Duodenal mucosa (tissue), 2 donors: Measurements from ENCODE around the gene CDC123.
"Not testable (repeated sequence)": the region's sequence is repeated elsewhere in the genome, so short reads cannot be mapped to it uniquely, and the experiment has no call there.

Source experiments
- H3K27ac ChIP-seq: one replicate; pipeline ENCODE4 v1.7.0; 2013; ENCODE audit warnings: low read depth, low read length
- H3K27me3 ChIP-seq, 2 donors: one replicate each; pipeline ENCODE4 v1.7.0; 2013; ENCODE audit warnings: low read length in 2 of 2, control low read depth in 1 of 2; ENCODE audit not compliant: insufficient read depth in 2 of 2, control insufficient read depth in 1 of 2
- H3K36me3 ChIP-seq, 2 donors: one replicate each; pipeline ENCODE4 v1.7.0; 2013; ENCODE audit warnings: low read length in 2 of 2, control low read depth in 1 of 2; ENCODE audit not compliant: insufficient read depth in 2 of 2, control insufficient read depth in 1 of 2
- H3K4me1 ChIP-seq, 2 donors: one replicate each; pipeline ENCODE4 v1.7.0; 2013; ENCODE audit warnings: low read length in 2 of 2, control low read depth in 1 of 2; ENCODE audit not compliant: insufficient read depth in 2 of 2, control insufficient read depth in 1 of 2
- H3K4me3 ChIP-seq, 2 donors: one replicate each; pipeline ENCODE4 v1.7.0; 2013; ENCODE audit warnings: low read length in 2 of 2, low read depth in 1 of 2
- H3K9ac ChIP-seq, 2 donors: one replicate each; pipeline ENCODE4 v1.7.0; 2013; ENCODE audit warnings: low read length in 2 of 2, low read depth in 1 of 2
- H3K9me3 ChIP-seq, 2 donors: one replicate each; pipeline ENCODE4 v1.7.0; 2013; ENCODE audit warnings: low read length in 2 of 2, control low read depth in 1 of 2; ENCODE audit not compliant: control insufficient read depth in 1 of 2

Gene CDC123

GRCh38 chr10:12243864-12244620 is 48.1 kb downstream of the CDC123 start:
- H3K36me3 ChIP-seq, result peaks cover 22 to 57% of the 10 kb centered on the region in 2 donors
- H3K4me1 ChIP-seq, result peaks cover 0 to 5% of the 10 kb centered on the region in 2 donors
- H3K27ac ChIP-seq, result no peak overlapping the region
- H3K4me3 ChIP-seq, result no peak overlapping the region
- H3K27me3 ChIP-seq, result no peaks in the 10 kb centered on the region
- no peaks in the 10 kb centered on the region for H3K9me3 ChIP-seq
- H3K9ac ChIP-seq, result no peak overlapping the region

- Histone ChIP-seq H3K4me1 (no peaks in the 10 kb centered on the region), H3K4me3 (no peak overlapping the region), H3K36me3 (peaks cover 19 to 33% of the 10 kb centered on the region in 2 donors), H3K9ac (no peak overlapping the region), H3K27me3 (no peaks in the 10 kb centered on the region), H3K27ac (no peak overlapping the region), H3K9me3 (no peaks in the 10 kb centered on the region)
Measured at GRCh38 chr10:12250181-12250580, 54.2 kb downstream of the CDC123 start.

GRCh38 chr10:12250702-12251101 is 54.7 kb downstream of the CDC123 start:
- H3K4me3 ChIP-seq, H3K4me1 ChIP-seq, H3K27ac ChIP-seq, H3K9ac ChIP-seq, H3K27me3 ChIP-seq, H3K9me3 ChIP-seq: not testable (repeated sequence)
- peaks cover 19 to 29% of the 10 kb centered on the region in 2 donors for H3K36me3 ChIP-seq

GRCh38 chr10:12251581-12251980 is 55.6 kb downstream of the CDC123 start:
- Histone ChIP-seq H3K27ac (no peak overlapping the region), H3K4me1 (no peaks in the 10 kb centered on the region), H3K9ac (no peak overlapping the region), H3K27me3 (no peaks in the 10 kb centered on the region), H3K4me3 (no peak overlapping the region), H3K9me3 (no peaks in the 10 kb centered on the region), H3K36me3 (peaks cover 11 to 22% of the 10 kb centered on the region in 2 donors)

- Histone ChIP-seq H3K36me3 (peaks cover 6 to 9% of the 10 kb centered on the region in 2 donors), H3K9ac (no peak overlapping the region), H3K27me3 (no peaks in the 10 kb centered on the region), H3K4me3 (no peak overlapping the region), H3K9me3 (no peaks in the 10 kb centered on the region), H3K27ac (no peak overlapping the region), H3K4me1 (no peaks in the 10 kb centered on the region)
Measured at GRCh38 chr10:12252882-12253546, 57.0 kb downstream of the CDC123 start.

- H3K27me3 ChIP-seq, result no peaks in the 10 kb centered on the region
- peaks cover 0 to 6% of the 10 kb centered on the region in 2 donors for H3K36me3 ChIP-seq
- H3K9ac ChIP-seq, result no peak overlapping the region
- no peaks in the 10 kb centered on the region for H3K4me1 ChIP-seq
- no peak overlapping the region for H3K27ac ChIP-seq
- H3K4me3 ChIP-seq, result no peak overlapping the region
- no peaks in the 10 kb centered on the region for H3K9me3 ChIP-seq
Measured at GRCh38 chr10:12255048-12255447, 59.1 kb downstream of the CDC123 start.

GRCh38 chr10:12259988-12260387 is 64.0 kb downstream of the CDC123 start:
- no peak overlapping the region for H3K27ac ChIP-seq
- H3K36me3 ChIP-seq, result no peaks in the 10 kb centered on the region
- no peaks in the 10 kb centered on the region for H3K27me3 ChIP-seq
- no peak overlapping the region for H3K4me3 ChIP-seq
- H3K9me3 ChIP-seq, result no peaks in the 10 kb centered on the region
- no peak overlapping the region for H3K9ac ChIP-seq
- peaks cover 0 to 6% of the 10 kb centered on the region in 2 donors for H3K4me1 ChIP-seq

- Histone ChIP-seq H3K4me1 (peaks cover 7 to 14% of the 10 kb centered on the region in 2 donors), H3K9me3 (no peaks in the 10 kb centered on the region), H3K27ac (no peak overlapping the region), H3K4me3 (no peak overlapping the region), H3K27me3 (no peaks in the 10 kb centered on the region), H3K36me3 (no peaks in the 10 kb centered on the region), H3K9ac (no peak overlapping the region)
Measured at GRCh38 chr10:12262278-12262981, 66.4 kb downstream of the CDC123 start.

- Histone ChIP-seq H3K27ac (no peak overlapping the region), H3K36me3 (no peaks in the 10 kb centered on the region), H3K9me3 (no peaks in the 10 kb centered on the region), H3K9ac (peak overlapping the region in 1 of 2 donors; percentile 47), H3K27me3 (no peaks in the 10 kb centered on the region), H3K4me1 (peaks cover 7 to 14% of the 10 kb centered on the region in 2 donors), H3K4me3 (peak overlapping the region; percentile 66 to 79)
Measured at GRCh38 chr10:12264204-12264940, 68.4 kb downstream of the CDC123 start.
